Neural cell (in vitro differentiated cells): ENCODE data around the gene ARHGDIG. TPM values are rescaled to one million over a fixed set of nuclear protein-coding genes. Genes with fewer than 3 reads are reported as not detected.

Experiments used
- H2AFZ ChIP-seq: fragments of 200-600, 300-800 bp; sonication (generic), shearing (Covaris generic); 2 replicates; pipeline ENCODE4 v1.6.0; 2014; ENCODE audit warnings: low read depth, mild to moderate bottlenecking, antibody characterized with exemption, low read length, moderate library complexity
- H3F3A ChIP-seq: fragments of 200-600 bp; shearing (Covaris generic); 2 replicates; pipeline ENCODE4 v1.6.1; 2016; ENCODE audit warnings: mild to moderate bottlenecking, moderate library complexity, mixed read lengths, antibody characterized with exemption, low read length; ENCODE audit not compliant: insufficient read depth, poor library complexity, severe bottlenecking
- H3K27ac ChIP-seq: fragments of 200-600, 300-800 bp; sonication (generic), shearing (Covaris generic); 2 replicates; pipeline ENCODE4 v1.5.1; 2014; ENCODE audit warnings: mild to moderate bottlenecking, low read length, moderate library complexity
- H3K27me3 ChIP-seq: fragments of 300-800, 200-600 bp; sonication (generic), shearing (Covaris generic); 2 replicates; pipeline ENCODE4 v1.6.0; 2014; ENCODE audit warnings: mild to moderate bottlenecking, low read depth, low read length, moderate library complexity; ENCODE audit not compliant: insufficient read depth
- H3K36me3 ChIP-seq: fragments of 300-800, 200-600 bp; sonication (generic), shearing (Covaris generic); 2 replicates; pipeline ENCODE4 v1.5.1; 2014; ENCODE audit warnings: mild to moderate bottlenecking, antibody characterized with exemption, low read length, moderate library complexity; ENCODE audit not compliant: insufficient read depth
- H3K4me2 ChIP-seq: fragments of 300-800, 200-600 bp; sonication (generic), shearing (Covaris generic); 2 replicates; pipeline ENCODE4 v1.6.0; 2014; ENCODE audit warnings: mild to moderate bottlenecking, low read length
- H3K4me3 ChIP-seq: fragments of 300-800, 200-600 bp; sonication (generic), shearing (Covaris generic); 2 replicates; pipeline ENCODE4 v1.5.1; 2014; ENCODE audit warnings: mild to moderate bottlenecking, low read length, moderate library complexity
- H3K79me2 ChIP-seq: fragments of 200-600 bp; shearing (Covaris generic); replicated peaks from 2 replicates; pipeline ENCODE4 v1.6.0; 2014; ENCODE audit warnings: mild to moderate bottlenecking, low read length, moderate library complexity; ENCODE audit not compliant: insufficient read depth
- H3K9ac ChIP-seq: fragments of 300-800, 200-600 bp; sonication (generic), shearing (Covaris generic); 2 replicates; pipeline ENCODE4 v1.6.1; 2016; ENCODE audit warnings: mild to moderate bottlenecking, low read length, mixed read lengths
- H3K9me2 ChIP-seq: fragments of 200-600 bp; shearing (Covaris generic); 2 replicates; pipeline ENCODE4 v1.6.1; 2016; ENCODE audit warnings: mild to moderate bottlenecking, low read length, mixed read lengths; ENCODE audit not compliant: insufficient read depth
- H3K9me3 ChIP-seq: fragments of 200-600, 300-800 bp; sonication (generic), shearing (Covaris generic); 2 replicates; pipeline ENCODE4 v1.6.1; 2016; ENCODE audit warnings: mild to moderate bottlenecking, mixed run types, low read length, moderate library complexity, mixed read lengths
- H4K20me1 ChIP-seq: fragments of 200-600 bp; shearing (Covaris generic); 2 replicates; pipeline ENCODE4 v1.6.1; 2016; ENCODE audit warnings: mild to moderate bottlenecking, mixed run types; ENCODE audit not compliant: insufficient read depth
- CTCF ChIP-seq: fragments of 450-650 bp; IDR thresholded peaks from 2 replicates; pipeline ENCODE4 v1.5.1; 2014; ENCODE audit warnings: antibody characterized with exemption, mild to moderate bottlenecking, moderate library complexity; ENCODE audit not compliant: poor library complexity, severe bottlenecking
- EP300 ChIP-seq: fragments of 450-650 bp; conservative IDR thresholded peaks from 2 replicates; pipeline ENCODE4 v1.6.1; 2014; ENCODE audit warnings: antibody characterized with exemption, mild to moderate bottlenecking, moderate library complexity; ENCODE audit not compliant: poor library complexity, severe bottlenecking
- EZH2 ChIP-seq: fragments of 200-600, 300-800 bp; shearing (Covaris generic), sonication (generic); IDR thresholded peaks from 2 replicates; pipeline ENCODE4 v1.6.1; 2014; ENCODE audit warnings: antibody characterized with exemption, low read length, borderline replicate concordance, mild to moderate bottlenecking; ENCODE audit not compliant: insufficient read depth, poor library complexity, severe bottlenecking
- MXI1 ChIP-seq: fragments of 450-650 bp; conservative IDR thresholded peaks from 2 replicates; pipeline ENCODE4 v1.6.1; 2014; ENCODE audit warnings: antibody characterized with exemption, mild to moderate bottlenecking; ENCODE audit not compliant: poor library complexity, severe bottlenecking
- POLR2AphosphoS5 ChIP-seq: IDR thresholded peaks from 2 replicates; pipeline ENCODE4 v1.6.1; 2012
- RAD21 ChIP-seq: fragments of 450-650 bp; conservative IDR thresholded peaks from 2 replicates; pipeline ENCODE4 v1.6.1; 2014; ENCODE audit warnings: antibody characterized with exemption, mild to moderate bottlenecking, moderate library complexity
- REST ChIP-seq: IDR thresholded peaks from 2 replicates; pipeline ENCODE4 v1.6.1; 2012; ENCODE audit warnings: borderline replicate concordance
- SMC3 ChIP-seq: fragments of 450-650 bp; conservative IDR thresholded peaks from 2 replicates; pipeline ENCODE4 v1.6.1; 2014; ENCODE audit warnings: antibody characterized with exemption, mild to moderate bottlenecking, moderate library complexity; ENCODE audit not compliant: poor library complexity
- TAF1 ChIP-seq: IDR thresholded peaks from 2 replicates; pipeline ENCODE4 v1.6.1; 2012; ENCODE audit warnings: low read depth
- polyA plus RNA-seq: library from polyadenylated mRNA; depleted of rRNA; stranded (reverse); fragments of >200 nt; gene quantifications from 2 replicates; pipeline ENCODE4 v1.2.3, GENCODE V29; 2014

The ARHGDIG gene
- polyA plus RNA-seq, 1 donor from 2014 or later, result 176 TPM

GRCh38 chr16:303760-304505 lies 23.5 kb downstream of the ARHGDIG start:
- H3K4me3 ChIP-seq, result no peak overlapping the region
- no peaks in the 10 kb centered on the region for H4K20me1 ChIP-seq
- H3K9me3 ChIP-seq, result no peaks in the 10 kb centered on the region
- H3K4me2 ChIP-seq, result no peak overlapping the region
- TF ChIP-seq EP300 (no peak), SMC3 (no peak), POLR2AphosphoS5 (no peak)
- no peak overlapping the region for H2AFZ ChIP-seq
- no peaks in the 10 kb centered on the region for H3K9me2 ChIP-seq
- no peaks in the 10 kb centered on the region for H3K36me3 ChIP-seq
- H3K27me3 ChIP-seq, result no peaks in the 10 kb centered on the region
- no peak overlapping the region for H3K9ac ChIP-seq
- H3K27ac ChIP-seq, result no peak overlapping the region
- no peaks in the 10 kb centered on the region for H3K79me2 ChIP-seq
- H3F3A ChIP-seq, result no peaks in the 10 kb centered on the region

GRCh38 chr16:305916-306626 lies 25.7 kb downstream of the ARHGDIG start:
- H3K9me3 ChIP-seq, result no peaks in the 10 kb centered on the region
- H4K20me1 ChIP-seq, result no peaks in the 10 kb centered on the region
- H3K4me3 ChIP-seq, result no peak overlapping the region
- H2AFZ ChIP-seq, result no peak overlapping the region
- H3K27me3 ChIP-seq, result no peaks in the 10 kb centered on the region
- no peaks in the 10 kb centered on the region for H3K79me2 ChIP-seq
- no peaks in the 10 kb centered on the region for H3K36me3 ChIP-seq
- H3K4me2 ChIP-seq, result no peak overlapping the region
- no peak overlapping the region for H3K27ac ChIP-seq
- no peak overlapping the region for H3K9ac ChIP-seq
- no peaks in the 10 kb centered on the region for H3F3A ChIP-seq
- no peak for TF ChIP-seq TAF1
- TF ChIP-seq REST, result no peak
- no peak for TF ChIP-seq CTCF
- TF ChIP-seq POLR2AphosphoS5, result no peak
- no peak for TF ChIP-seq EZH2
- TF ChIP-seq RAD21, result no peak
- TF ChIP-seq EP300, result no peak
- TF ChIP-seq MXI1, result no peak
- TF ChIP-seq SMC3, result no peak
- H3K9me2 ChIP-seq, result no peaks in the 10 kb centered on the region
